RWPE2 (cell line): ENCODE measurements around the gene MIGA1.
"Not testable (repeated sequence)": the region's sequence is repeated elsewhere in the genome, so short reads cannot be mapped to it uniquely, and the experiment has no call there.

ENCODE experiments used
- ATAC-seq: fragments of 200-7000 bp; cut with Tn5 transposase; 3 replicates; pipeline ENCODE4 v1.9.1; 2021; ENCODE audit warnings: low read depth
- DNase-seq: peaks from one replicate; pipeline ENCODE4 v3.0.0-alpha.2; 2020; ENCODE audit warnings: low spot score
- H3K27ac ChIP-seq: fragments of 450-650 bp; 2 replicates; pipeline ENCODE4 v1.5.1; 2017; ENCODE audit warnings: mild to moderate bottlenecking; ENCODE audit not compliant: poor library complexity, severe bottlenecking
- H3K27me3 ChIP-seq: fragments of 250-450 bp; sonication (Bioruptor Pico); 2 replicates; pipeline ENCODE4 v1.5.1; 2021; ENCODE audit warnings: mild to moderate bottlenecking, moderate library complexity; ENCODE audit not compliant: insufficient read depth, poor library complexity, severe bottlenecking
- H3K36me3 ChIP-seq: fragments of 250-450 bp; sonication (Bioruptor Pico); 2 replicates; pipeline ENCODE4 v1.5.1; 2020; ENCODE audit warnings: low read depth, mild to moderate bottlenecking, moderate library complexity
- H3K4me1 ChIP-seq: fragments of 250-450 bp; sonication (Bioruptor Pico); 2 replicates; pipeline ENCODE4 v1.5.1; 2021; ENCODE audit warnings: mild to moderate bottlenecking, moderate library complexity; ENCODE audit not compliant: insufficient read depth, poor library complexity, severe bottlenecking
- H3K4me3 ChIP-seq: fragments of 250-450 bp; sonication (Bioruptor Pico); 2 replicates; pipeline ENCODE4 v1.5.1; 2021; ENCODE audit warnings: mild to moderate bottlenecking, moderate library complexity; ENCODE audit not compliant: severe bottlenecking
- H3K9me3 ChIP-seq: fragments of 250-450 bp; sonication (Bioruptor Pico); 2 replicates; pipeline ENCODE4 v1.5.1; 2021; ENCODE audit warnings: mild to moderate bottlenecking, moderate library complexity; ENCODE audit not compliant: severe bottlenecking
- CTCF ChIP-seq: fragments of 450-650 bp; IDR thresholded peaks from one replicate; pipeline ENCODE4 v1.5.1; 2017; ENCODE audit warnings: mild to moderate bottlenecking, moderate library complexity; ENCODE audit not compliant: poor library complexity, severe bottlenecking

Gene MIGA1

GRCh38 chr1:77776007-77776700 lies 3.3 kb upstream of the MIGA1 start:
- Histone ChIP-seq H3K27ac (no peak overlapping the region), H3K36me3 (no peaks in the 10 kb centered on the region), H3K27me3 (no peaks in the 10 kb centered on the region), H3K4me1 (peaks cover 9% of the 10 kb centered on the region), H3K9me3 (no peaks in the 10 kb centered on the region), H3K4me3 (no peak overlapping the region)
- no peak for ATAC-seq
- no peak for DNase-seq
- TF ChIP-seq CTCF: no peak

- Histone ChIP-seq H3K4me1 (peaks cover 10% of the 10 kb centered on the region), H3K27me3 (no peaks in the 10 kb centered on the region), H3K27ac (no peak overlapping the region), H3K36me3 (peaks cover 29% of the 10 kb centered on the region), H3K4me3 (no peak overlapping the region), H3K9me3 (no peaks in the 10 kb centered on the region)
- no peak for DNase-seq
- TF ChIP-seq CTCF: no peak
- no peak for ATAC-seq
Observed at GRCh38 chr1:77781683-77782082, 2.2 kb downstream of the MIGA1 start.

- H3K27ac ChIP-seq: no peak overlapping the region
- no peak for ATAC-seq
- H3K9me3 ChIP-seq: no peaks in the 10 kb centered on the region
- no peak overlapping the region for H3K4me3 ChIP-seq
- H3K4me1 ChIP-seq: peaks cover 10% of the 10 kb centered on the region
- no peak for TF ChIP-seq CTCF
- no peak for DNase-seq
- peaks cover 35% of the 10 kb centered on the region for H3K36me3 ChIP-seq
- no peaks in the 10 kb centered on the region for H3K27me3 ChIP-seq
Observed at GRCh38 chr1:77783141-77783540, 3.7 kb downstream of the MIGA1 start.

- H3K36me3 ChIP-seq: peaks cover 45% of the 10 kb centered on the region
- not testable (repeated sequence) for H3K4me3 ChIP-seq, H3K27ac ChIP-seq, ATAC-seq, DNase-seq, H3K9me3 ChIP-seq, H3K27me3 ChIP-seq, H3K4me1 ChIP-seq
Observed at GRCh38 chr1:77786093-77786741, 6.8 kb downstream of the MIGA1 start.

- Histone ChIP-seq H3K4me3 (no peak overlapping the region), H3K9me3 (no peaks in the 10 kb centered on the region), H3K36me3 (peaks cover 10% of the 10 kb centered on the region; the same call in 1 of the 2 replicates), H3K4me1 (no peaks in the 10 kb centered on the region), H3K27ac (no peak overlapping the region), H3K27me3 (no peaks in the 10 kb centered on the region)
- ATAC-seq (no peak), DNase-seq (no peak)
- no peak for TF ChIP-seq CTCF
Observed at GRCh38 chr1:77794550-77794949, 15.1 kb downstream of the MIGA1 start.
